Measurements from ENCODE around the gene C20orf204. TPM values are rescaled to one million over a fixed set of nuclear protein-coding genes. Genes with fewer than 3 reads are reported as not detected.

Gene C20orf204
- total and polyA plus RNA-seq, 9 of the 15 experiments (the other 6 are each of a cell fraction or from before 2014, with no cell fraction given) = 0.11 to 1.1 (median 0.36) TPM; not detected in 2

DNA sequence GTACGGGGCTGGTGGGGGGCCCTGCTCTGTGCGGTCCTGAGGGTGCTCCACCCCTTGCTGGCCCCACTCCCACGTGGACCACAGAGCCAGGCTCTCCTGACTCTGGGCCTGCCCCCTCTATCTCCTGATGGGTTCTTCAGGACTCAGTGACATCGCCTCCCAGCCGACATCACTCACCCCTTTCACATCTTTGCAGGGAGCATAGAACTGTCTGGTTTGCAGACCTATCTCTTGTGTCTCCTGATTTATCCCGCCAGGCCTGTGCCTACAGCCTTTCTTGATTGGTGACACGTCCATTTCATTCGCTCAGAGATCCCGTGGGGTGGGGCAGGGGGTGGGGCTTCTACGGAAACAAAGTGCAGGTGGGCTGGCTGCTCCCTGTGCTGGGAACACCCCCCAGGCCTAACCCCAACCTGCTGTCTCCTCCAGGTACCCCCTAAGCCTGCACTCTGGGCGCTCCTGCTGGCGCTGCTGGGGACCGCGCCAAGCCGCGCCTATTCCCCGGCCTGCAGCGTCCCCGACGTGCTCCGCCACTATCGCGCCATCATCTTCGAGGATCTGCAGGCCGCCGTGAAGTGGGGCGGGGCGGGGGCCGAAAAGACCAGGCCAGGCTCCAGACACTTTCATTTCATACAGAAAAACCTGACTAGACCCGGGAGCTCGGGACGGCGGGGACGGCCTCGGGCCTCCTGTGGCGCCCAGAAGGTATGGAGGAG, 1.7 kb downstream of the C20orf204 start (continued):
- TF ChIP-seq VEZF1 (CRISPR knock-in tag; IDR thresholded peaks at IDR 0.05) (peak; percentile 32; the same call in 1 of the 2 replicates), ZNF436 (CRISPR knock-in tag; IDR thresholded peaks at IDR 0.05) (no peak), CCNT2 (IDR thresholded peaks at IDR 0.05; ENCODE audit: borderline replicate concordance, extremely low read depth, insufficient read length, low read depth, low read length) (peak; percentile 2), ZNF707 (CRISPR knock-in tag; conservative IDR thresholded peaks at IDR 0.05) (no peak), ZNF121 (CRISPR knock-in tag; conservative IDR thresholded peaks at IDR 0.05) (no peak), ZNF175 (CRISPR knock-in tag; IDR thresholded peaks at IDR 0.05; ENCODE audit: low read depth) (no peak), MAFF (IDR thresholded peaks at IDR 0.05; ENCODE audit: low read length) (no peak), BRCA1 (IDR thresholded peaks at IDR 0.05) (no peak), BRCA1 (CRISPR knock-in tag; IDR thresholded peaks at IDR 0.05) (no peak), TCF7L2 (IDR thresholded peaks at IDR 0.05; ENCODE audit: low read depth, low read length) (no peak), RBM14 (IDR thresholded peaks at IDR 0.05; ENCODE audit: borderline replicate concordance, insufficient read depth, low read depth, low read length) (0 out of 2 replicates have a peak, but pooled peaks have one; percentile 8), ZNF274 (IDR thresholded peaks at IDR 0.05; ENCODE audit: borderline replicate concordance, low read depth, low read length) (no peak), FOXK2 (conservative IDR thresholded peaks at IDR 0.05 in 1 of 2, IDR thresholded peaks at IDR 0.05 in 1 of 2; ENCODE audit: low read depth in 2 of 2) (no peak), DIDO1 (tag; IDR thresholded peaks at IDR 0.05; ENCODE audit: low read depth) (no peak), BACH1 (tag; IDR thresholded peaks at IDR 0.05) (no peak), KDM2B (CRISPR knock-in tag; IDR thresholded peaks at IDR 0.05) (no peak), RHOXF2B (CRISPR knock-in tag; conservative IDR thresholded peaks at IDR 0.05) (no peak), NCOA6 (IDR thresholded peaks at IDR 0.05) (peak; percentile 51; the same call in 1 of the 2 replicates)
- TF ChIP-seq, protein P1, sequence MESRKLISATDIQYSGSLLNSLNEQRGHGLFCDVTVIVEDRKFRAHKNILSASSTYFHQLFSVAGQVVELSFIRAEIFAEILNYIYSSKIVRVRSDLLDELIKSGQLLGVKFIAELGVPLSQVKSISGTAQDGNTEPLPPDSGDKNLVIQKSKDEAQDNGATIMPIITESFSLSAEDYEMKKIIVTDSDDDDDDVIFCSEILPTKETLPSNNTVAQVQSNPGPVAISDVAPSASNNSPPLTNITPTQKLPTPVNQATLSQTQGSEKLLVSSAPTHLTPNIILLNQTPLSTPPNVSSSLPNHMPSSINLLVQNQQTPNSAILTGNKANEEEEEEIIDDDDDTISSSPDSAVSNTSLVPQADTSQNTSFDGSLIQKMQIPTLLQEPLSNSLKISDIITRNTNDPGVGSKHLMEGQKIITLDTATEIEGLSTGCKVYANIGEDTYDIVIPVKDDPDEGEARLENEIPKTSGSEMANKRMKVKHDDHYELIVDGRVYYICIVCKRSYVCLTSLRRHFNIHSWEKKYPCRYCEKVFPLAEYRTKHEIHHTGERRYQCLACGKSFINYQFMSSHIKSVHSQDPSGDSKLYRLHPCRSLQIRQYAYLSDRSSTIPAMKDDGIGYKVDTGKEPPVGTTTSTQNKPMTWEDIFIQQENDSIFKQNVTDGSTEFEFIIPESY (CRISPR knock-in tag; IDR thresholded peaks at IDR 0.05) = peak; percentile 36; the same call in 1 of the 2 replicates
- TF ChIP-seq, protein P2, sequence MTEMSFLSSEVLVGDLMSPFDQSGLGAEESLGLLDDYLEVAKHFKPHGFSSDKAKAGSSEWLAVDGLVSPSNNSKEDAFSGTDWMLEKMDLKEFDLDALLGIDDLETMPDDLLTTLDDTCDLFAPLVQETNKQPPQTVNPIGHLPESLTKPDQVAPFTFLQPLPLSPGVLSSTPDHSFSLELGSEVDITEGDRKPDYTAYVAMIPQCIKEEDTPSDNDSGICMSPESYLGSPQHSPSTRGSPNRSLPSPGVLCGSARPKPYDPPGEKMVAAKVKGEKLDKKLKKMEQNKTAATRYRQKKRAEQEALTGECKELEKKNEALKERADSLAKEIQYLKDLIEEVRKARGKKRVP (CRISPR knock-in tag; IDR thresholded peaks at IDR 0.05) = no peak
- TF ChIP-seq, protein P3, sequence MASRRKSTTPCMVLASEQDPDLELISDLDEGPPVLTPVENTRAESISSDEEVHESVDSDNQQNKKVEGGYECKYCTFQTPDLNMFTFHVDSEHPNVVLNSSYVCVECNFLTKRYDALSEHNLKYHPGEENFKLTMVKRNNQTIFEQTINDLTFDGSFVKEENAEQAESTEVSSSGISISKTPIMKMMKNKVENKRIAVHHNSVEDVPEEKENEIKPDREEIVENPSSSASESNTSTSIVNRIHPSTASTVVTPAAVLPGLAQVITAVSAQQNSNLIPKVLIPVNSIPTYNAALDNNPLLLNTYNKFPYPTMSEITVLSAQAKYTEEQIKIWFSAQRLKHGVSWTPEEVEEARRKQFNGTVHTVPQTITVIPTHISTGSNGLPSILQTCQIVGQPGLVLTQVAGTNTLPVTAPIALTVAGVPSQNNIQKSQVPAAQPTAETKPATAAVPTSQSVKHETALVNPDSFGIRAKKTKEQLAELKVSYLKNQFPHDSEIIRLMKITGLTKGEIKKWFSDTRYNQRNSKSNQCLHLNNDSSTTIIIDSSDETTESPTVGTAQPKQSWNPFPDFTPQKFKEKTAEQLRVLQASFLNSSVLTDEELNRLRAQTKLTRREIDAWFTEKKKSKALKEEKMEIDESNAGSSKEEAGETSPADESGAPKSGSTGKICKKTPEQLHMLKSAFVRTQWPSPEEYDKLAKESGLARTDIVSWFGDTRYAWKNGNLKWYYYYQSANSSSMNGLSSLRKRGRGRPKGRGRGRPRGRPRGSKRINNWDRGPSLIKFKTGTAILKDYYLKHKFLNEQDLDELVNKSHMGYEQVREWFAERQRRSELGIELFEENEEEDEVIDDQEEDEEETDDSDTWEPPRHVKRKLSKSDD (conservative IDR thresholded peaks at IDR 0.05; ENCODE audit: low read length) = no peak
